Stomach (tissue), 9 donors: ENCODE results near the gene TUBGCP3. TPM values are rescaled to one million over a fixed set of nuclear protein-coding genes. Genes with fewer than 3 reads are reported as not detected.

Experiments
- DNase-seq, 2 donors: peaks; one replicate each; pipeline versions ENCODE4 v3.0.0 to v3.0.0-alpha.2; 2013 to 2019
- H3K27ac ChIP-seq, 5 donors: fragments of 200-600 bp in 4 of 5; sonication (generic) in 4 of 5; one replicate each; pipeline ENCODE4 v1.5.1; 2013 to 2019; ENCODE audit warnings: mild to moderate bottlenecking in 1 of 5, moderate library complexity in 1 of 5
- H3K27me3 ChIP-seq, 3 donors: fragments of 200-600 bp; sonication (generic); one replicate each; pipeline ENCODE4 v1.5.1; 2017 to 2019; ENCODE audit warnings: mixed run types in 1 of 3
- H3K36me3 ChIP-seq, 4 donors: fragments of 200-600 bp; sonication (generic); 1 replicate in 3 of 4; 2 replicates in 1 of 4; pipeline ENCODE4 v1.5.1; 2016 to 2019
- H3K4me1 ChIP-seq, 4 donors: fragments of 200-600 bp; sonication (generic); one replicate each; pipeline ENCODE4 v1.5.1; 2016 to 2019
- H3K4me3 ChIP-seq, 4 donors: fragments of 200-600 bp; sonication (generic) in 3 of 4; one replicate each; pipeline ENCODE4 v1.5.1; 2016 to 2019; ENCODE audit warnings: mild to moderate bottlenecking in 1 of 4
- H3K9me3 ChIP-seq, 4 donors: fragments of 200-600 bp; sonication (generic); one replicate each; pipeline ENCODE4 v1.5.1; 2016 to 2019
- CTCF ChIP-seq, 7 experiments: fragments of 450-650 bp in 4 of 7; fragments of 200-600 bp in 3 of 7; sonication (generic) in 3 of 7; IDR thresholded peaks; one replicate each; pipeline ENCODE4 v1.5.1; 2016 to 2019; ENCODE audit warnings: antibody characterized with exemption in 7 of 7, control low read depth in 2 of 7, mild to moderate bottlenecking in 1 of 7
- EP300 ChIP-seq: sonication (generic); formaldehyde crosslinking; IDR thresholded peaks from one replicate; pipeline ENCODE4 v1.6.1; 2017; ENCODE audit warnings: antibody characterized with exemption
- POLR2A ChIP-seq, 4 donors: fragments of 450-650 bp; IDR thresholded peaks; one replicate each; pipeline ENCODE4 v1.6.1; 2016; ENCODE audit warnings: antibody characterized with exemption in 4 of 4, control low read depth in 2 of 4, mild to moderate bottlenecking in 1 of 4, moderate library complexity in 1 of 4
- POLR2AphosphoS5 ChIP-seq, 3 donors: sonication (generic); formaldehyde crosslinking; IDR thresholded peaks; one replicate each; pipeline ENCODE4 v1.6.1; 2016; ENCODE audit warnings: antibody characterized with exemption in 3 of 3
- WGBS, 5 donors: extraction: QIAGEN DNeasy Blood & Tissue Kit in 3 of 5; methylation state at CpG; one replicate each; pipeline versions ENCODE4 v1.1.5 to v1.1.7; 2013 to 2018; 5-methylcytosine and 5-hydroxymethylcytosine counted together
- intact Hi-C: fragments of 100-400 bp; cut with DNase I; formaldehyde crosslinking; loops from one replicate; pipeline ENCODE4 v1.15.1; 2023; ENCODE audit warnings: low total_unique reads
- polyA plus RNA-seq, 3 donors: library from polyadenylated mRNA; stranded (reverse); fragments of 200-250 nt; gene quantifications; one replicate each; pipeline ENCODE4 v1.2.3, GENCODE V29; 2013
- total RNA-seq, 5 donors: library from RNA; depleted of rRNA; stranded (reverse); fragments of >200 nt; gene quantifications; one replicate each; pipeline versions ENCODE4 v1.1.0 to v1.2.3, GENCODE V29; 2014 to 2016
- donor health status: healthy with polysubstance abuse.
- donor health status: Bipolar disorder and iron deficiency.
- donor health status: healthy.

Gene TUBGCP3
- total and polyA plus RNA-seq, 8 donors: 7.8 to 49.6 (median 15.2) TPM

GRCh38 chr13:112465251-112466131 lies 122.5 kb downstream of the TUBGCP3 start:
- H3K4me1 ChIP-seq: no peaks in the 10 kb centered on the region

GRCh38 chr13:112464720-112465119 lies 123.2 kb downstream of the TUBGCP3 start:
- no peaks in the 10 kb centered on the region for H3K4me1 ChIP-seq
- H3K9me3 ChIP-seq: peaks cover 0 to 29% (median 15%) of the 10 kb centered on the region in 4 donors
- no peak overlapping the region for H3K27ac ChIP-seq
- 88 to 94% (median 92%) methylated on average over 14 of the region's 14 CpGs for WGBS, 5 donors
- DNase-seq: no peak
- no peak for TF ChIP-seq POLR2AphosphoS5 (IDR thresholded peaks at IDR 0.05)
- no peak for TF ChIP-seq POLR2A (IDR thresholded peaks at IDR 0.05)
- no peak for TF ChIP-seq CTCF (IDR thresholded peaks at IDR 0.05)
- no peak for TF ChIP-seq EP300
- intact Hi-C loops: no loop called here
- H3K4me3 ChIP-seq: no peak overlapping the region
- H3K27me3 ChIP-seq: peaks cover 0 to 7% (median 0%) of the 10 kb centered on the region in 3 donors
- H3K36me3 ChIP-seq: no peaks in the 10 kb centered on the region

More at GRCh38 chr13:112465251-112466131, 122.5 kb downstream of the TUBGCP3 start:
- DNase-seq: no peak
- intact Hi-C loops: no loop called here
- TF ChIP-seq EP300: no peak
- no peak for TF ChIP-seq CTCF (IDR thresholded peaks at IDR 0.05)
- TF ChIP-seq POLR2AphosphoS5 (IDR thresholded peaks at IDR 0.05): no peak
- no peak for TF ChIP-seq POLR2A (IDR thresholded peaks at IDR 0.05)
- Histone ChIP-seq H3K27me3 (peaks cover 0 to 7% (median 0%) of the 10 kb centered on the region in 3 donors), H3K9me3 (peaks cover 0 to 22% (median 13%) of the 10 kb centered on the region in 4 donors), H3K36me3 (no peaks in the 10 kb centered on the region), H3K4me3 (no peak overlapping the region), H3K27ac (no peak overlapping the region)
- 82 to 90% (median 88%) methylated on average over 35 of the region's 35 CpGs for WGBS, 5 donors

DNA sequence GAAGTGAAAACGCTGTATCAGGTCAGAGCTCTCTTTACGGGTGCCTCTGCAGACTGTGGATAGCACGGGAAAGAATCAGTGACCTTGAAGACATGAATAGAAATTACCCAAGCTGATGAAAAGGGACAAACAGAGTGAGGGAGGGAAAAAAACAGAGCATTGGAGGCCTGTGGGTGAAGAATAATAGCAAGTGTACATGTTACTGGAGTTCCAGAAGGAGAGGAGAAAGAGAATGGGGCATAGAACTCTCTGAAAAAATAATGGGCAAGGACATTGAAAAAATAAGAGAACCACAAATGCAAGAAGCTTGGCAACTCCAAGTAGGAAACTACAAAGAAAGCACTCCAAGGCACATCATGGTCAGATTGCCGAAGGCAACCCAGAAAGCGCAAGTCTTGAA lies 125.5 kb downstream of the TUBGCP3 start:
- H3K27me3 ChIP-seq: peaks cover 0 to 7% (median 0%) of the 10 kb centered on the region in 3 donors
- intact Hi-C loops: no loop called here
- no peak overlapping the region for H3K27ac ChIP-seq
- TF ChIP-seq EP300 (no peak), CTCF (IDR thresholded peaks at IDR 0.05) (no peak)
- no peak for DNase-seq
- H3K36me3 ChIP-seq: no peaks in the 10 kb centered on the region
- H3K4me1 ChIP-seq: no peaks in the 10 kb centered on the region
- H3K4me3 ChIP-seq: no peak overlapping the region
- peaks cover 0 to 36% (median 19%) of the 10 kb centered on the region in 4 donors for H3K9me3 ChIP-seq
- 89 to 96% (median 91%) methylated on average over 5 of the region's 5 CpGs for WGBS, 5 donors

DNA sequence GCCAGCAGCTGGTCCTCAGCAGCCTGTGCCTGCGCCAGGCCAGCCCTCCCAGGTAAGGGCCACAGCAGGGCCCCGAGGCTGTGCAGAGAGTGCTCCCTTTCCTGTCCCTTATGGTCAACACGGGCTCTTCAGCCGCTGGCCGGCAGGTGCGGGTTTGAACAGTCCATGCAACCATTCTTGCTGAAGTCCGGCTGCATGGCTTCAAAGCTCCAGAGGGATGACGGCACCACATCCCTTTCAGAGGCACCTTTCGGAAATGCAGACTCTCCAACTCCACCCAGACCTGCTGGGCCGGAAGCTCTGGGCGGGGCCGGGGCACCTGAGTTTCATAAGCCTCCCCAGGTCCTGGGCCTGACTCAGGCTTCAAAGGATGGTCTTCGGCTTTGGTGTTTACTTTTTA lies 130.5 kb downstream of the TUBGCP3 start:
- intact Hi-C loops: no loop called here
- Histone ChIP-seq H3K9me3 (peaks cover 0 to 33% (median 17%) of the 10 kb centered on the region in 4 donors), H3K27me3 (peaks cover 0 to 24% (median 0%) of the 10 kb centered on the region in 3 donors), H3K4me1 (no peaks in the 10 kb centered on the region), H3K36me3 (no peaks in the 10 kb centered on the region), H3K4me3 (no peak overlapping the region), H3K27ac (no peak overlapping the region)
- TF ChIP-seq CTCF (IDR thresholded peaks at IDR 0.05) (no peak), POLR2AphosphoS5 (IDR thresholded peaks at IDR 0.05) (no peak)
- WGBS, 5 donors: 55 to 71% (median 65%) methylated on average over 10 to 13 of the region's 13 CpGs
- DNase-seq: no peak
